Type B pancreatic cell (in vitro differentiated cells): Measurements from ENCODE around the gene DAND5. TPM values are rescaled to one million over a fixed set of nuclear protein-coding genes. Genes with fewer than 3 reads are reported as not detected.

Experiments used
- DNase-seq: peaks from one replicate; pipeline ENCODE4 v3.0.0; 2021; ENCODE audit warnings: mixed read lengths; ENCODE audit not compliant: unreplicated experiment; ENCODE audit errors: extremely low spot score
- H3K27ac Mint-ChIP-seq: 2 replicates; pipeline ENCODE4 v1.8.0; 2021; ENCODE audit warnings: mild to moderate bottlenecking, mixed read lengths
- H3K27me3 Mint-ChIP-seq: 2 replicates; pipeline ENCODE4 v1.8.0; 2021; ENCODE audit warnings: mixed read lengths
- H3K36me3 Mint-ChIP-seq: 2 replicates; pipeline ENCODE4 v1.8.0; 2021; ENCODE audit warnings: mixed read lengths
- H3K4me1 Mint-ChIP-seq: one replicate; pipeline ENCODE4 v1.8.0; 2021; ENCODE audit warnings: mixed read lengths; ENCODE audit not compliant: unreplicated experiment
- H3K4me3 Mint-ChIP-seq: 2 replicates; pipeline ENCODE4 v1.8.0; 2021; ENCODE audit warnings: mild to moderate bottlenecking, mixed read lengths
- H3K9me3 Mint-ChIP-seq: 2 replicates; pipeline ENCODE4 v1.8.0; 2021; ENCODE audit warnings: mixed read lengths
- CTCF ChIP-seq: fragments of 200-600 bp; sonication (generic); conservative IDR thresholded peaks from 2 replicates; pipeline ENCODE4 v1.5.0; 2021; ENCODE audit warnings: antibody characterized with exemption, mild to moderate bottlenecking
- microRNA-seq: library from miRNA; unstranded; fragments of <30 nt; microRNA quantifications from one replicate; pipeline ENCODE4, GENCODE V29; 2020
- total RNA-seq: library from RNA; stranded (reverse); gene quantifications from 2 replicates; pipeline ENCODE4 v1.2.1, GENCODE V29; 2021; ENCODE audit warnings: low replicate concordance

Gene DAND5
- total RNA-seq, 1 donor from 2014 or later = not detected

- H3K27ac Mint-ChIP-seq = no peak overlapping the region
- no peak for TF ChIP-seq CTCF
- peaks cover 29% of the 10 kb centered on the region for H3K4me1 Mint-ChIP-seq
- peaks cover 11% of the 10 kb centered on the region for H3K36me3 Mint-ChIP-seq
- H3K9me3 Mint-ChIP-seq = no peaks in the 10 kb centered on the region
- peaks cover 100% of the 10 kb centered on the region for H3K27me3 Mint-ChIP-seq
- H3K4me3 Mint-ChIP-seq = peak overlapping the region; percentile 51
- DNase-seq = no peak
These were observed 53.7 kb downstream of the DAND5 start for GRCh38 chr19:13022859-13023636.

- H3K4me1 Mint-ChIP-seq = peaks cover 29% of the 10 kb centered on the region
- H3K36me3 Mint-ChIP-seq = peaks cover 11% of the 10 kb centered on the region
- no peaks in the 10 kb centered on the region for H3K9me3 Mint-ChIP-seq
- DNase-seq = no peak
- TF ChIP-seq CTCF = no peak
- H3K4me3 Mint-ChIP-seq = peak overlapping the region; percentile 51
- H3K27ac Mint-ChIP-seq = no peak overlapping the region
- H3K27me3 Mint-ChIP-seq = peaks cover 100% of the 10 kb centered on the region
These were observed 54.3 kb downstream of the DAND5 start for GRCh38 chr19:13023656-13024055.

Small RNA genes lying within 50 kb of the gene (microRNA-seq; reads per million reads assigned to microRNA genes)
- gene MIR5695 (1.4 reads per million), gene MIR6515 (3.9 reads per million, percentile 13 among the genes with 10 or more reads in this experiment)

Other genes starting within 250 kb of the DAND5 start
- gene TNPO2, start 245.6 kb upstream of the DAND5 start, total RNA-seq = 78.6 and 99.7 TPM in 2 replicates
- gene TRIR, start 234.9 kb upstream of the DAND5 start, total RNA-seq = 164 and 173 TPM in 2 replicates
- 59.6 and 74.5 TPM in 2 replicates for gene GET3, start 232.1 kb upstream of the DAND5 start, total RNA-seq
- 0.14 TPM in 1 of 2 replicates, not detected in the other for gene BEST2, start 217.8 kb upstream of the DAND5 start, total RNA-seq
- 50.1 and 55.0 TPM in 2 replicates for gene HOOK2, start 194.0 kb upstream of the DAND5 start, total RNA-seq
- gene JUNB, start 178.1 kb upstream of the DAND5 start, total RNA-seq = 31.3 and 116 TPM in 2 replicates
- gene PRDX2, start 167.8 kb upstream of the DAND5 start, total RNA-seq = 416 and 497 TPM in 2 replicates
- 10.1 and 19.4 TPM in 2 replicates for gene THSD8, start 167.5 kb upstream of the DAND5 start, total RNA-seq
- 13.7 and 37.2 TPM in 2 replicates for gene RNASEH2A, start 163.0 kb upstream of the DAND5 start, total RNA-seq
- gene RTBDN, start 135.0 kb upstream of the DAND5 start, total RNA-seq = not detected in 2 replicates
- gene MAST1, start 131.1 kb upstream of the DAND5 start, total RNA-seq = 1.9 and 3.5 TPM in 2 replicates
- 17.9 and 24.6 TPM in 2 replicates for gene DNASE2, start 88.1 kb upstream of the DAND5 start, total RNA-seq
- gene KLF1, start 82.4 kb upstream of the DAND5 start, total RNA-seq = not detected in 2 replicates
- 29.7 and 46.8 TPM in 2 replicates for gene GCDH, start 78.4 kb upstream of the DAND5 start, total RNA-seq
- 1.8 TPM in 1 of 2 replicates, not detected in the other for gene SYCE2, start 50.3 kb upstream of the DAND5 start, total RNA-seq
- gene FARSA, start 35.9 kb upstream of the DAND5 start, total RNA-seq = 67.5 and 68.5 TPM in 2 replicates
- gene CALR, start 31.0 kb upstream of the DAND5 start, total RNA-seq = 1,188 and 1,294 TPM in 2 replicates
- 77.1 and 82.3 TPM in 2 replicates for gene RAD23A, start 23.7 kb upstream of the DAND5 start, total RNA-seq
- 23.1 and 24.8 TPM in 2 replicates for gene GADD45GIP1, start 12.4 kb upstream of the DAND5 start, total RNA-seq
- 4.2 and 12.4 TPM in 2 replicates for gene NFIX, start 25.9 kb downstream of the DAND5 start, total RNA-seq
- gene LYL1, start 133.3 kb downstream of the DAND5 start, total RNA-seq = 0.19 TPM in 1 of 2 replicates, not detected in the other
- 48.1 and 69.7 TPM in 2 replicates for gene TRMT1, start 147.2 kb downstream of the DAND5 start, total RNA-seq
- 66.8 and 77.9 TPM in 2 replicates for gene NACC1, start 148.7 kb downstream of the DAND5 start, total RNA-seq
- 45.2 and 46.8 TPM in 2 replicates for gene STX10, start 180.8 kb downstream of the DAND5 start, total RNA-seq
- 103 and 322 TPM in 2 replicates for gene IER2, start 180.8 kb downstream of the DAND5 start, total RNA-seq